H1 (cell line): ENCODE results near the gene CDR2L. TPM values are rescaled to one million over a fixed set of nuclear protein-coding genes. Genes with fewer than 3 reads are reported as not detected.

Source experiments
- CTCF ChIA-PET: fragments of 300-600 bp; sonication (Branson Sonifier 250); formaldehyde crosslinking; loops from one replicate; lab custom pipeline; 2021; ENCODE audit not compliant: partially characterized antibody; lab: Charles Lee
- POLR2A ChIA-PET: fragments of 300-600 bp; sonication (Branson Sonifier 250); formaldehyde crosslinking; loops from one replicate; lab custom pipeline; 2021; ENCODE audit warnings: inconsistent platforms; ENCODE audit not compliant: partially characterized antibody; lab: Charles Lee
- DNase-seq, 2 experiments: peaks; one replicate each; pipeline versions ENCODE4 v3.0.0 to v3.0.0-alpha.2; 2010 to 2022; ENCODE audit warnings: low spot score in 2 of 2, low read depth in 1 of 2, mixed read lengths in 1 of 2
- FAIRE-seq: peaks from 2 replicates; lab custom pipeline; 2011; peaks lifted over from hg19 to GRCh38; lab: Jason Lieb, UNC
- H2AFZ ChIP-seq: 2 replicates; pipeline ENCODE4 v1.8.1; 2012; ENCODE audit warnings: low read length, inconsistent platforms
- H2AK5ac ChIP-seq: 2 replicates; pipeline ENCODE4 v1.6.1; 2013; ENCODE audit warnings: low read depth, low read length
- H2BK120ac ChIP-seq: replicated peaks from 2 replicates; pipeline ENCODE3; 2013; ENCODE audit warnings: low read depth, low read length, inconsistent platforms
- H2BK12ac ChIP-seq: 2 replicates; pipeline ENCODE4 v1.6.1; 2013; ENCODE audit warnings: low read depth, low read length
- H2BK15ac ChIP-seq: 2 replicates; pipeline ENCODE4 v1.6.1; 2013; ENCODE audit warnings: low read length
- H2BK20ac ChIP-seq: 2 replicates; pipeline ENCODE4 v1.6.1; 2013; ENCODE audit warnings: low read length
- H2BK5ac ChIP-seq: 2 replicates; pipeline ENCODE4 v1.6.1; 2013; ENCODE audit warnings: low read depth, low read length
- H3K14ac ChIP-seq: 2 replicates; pipeline ENCODE4 v1.6.1; 2013; ENCODE audit warnings: inconsistent platforms; ENCODE audit not compliant: insufficient read length
- H3K18ac ChIP-seq: 2 replicates; pipeline ENCODE4 v1.6.1; 2013; ENCODE audit warnings: low read length; ENCODE audit errors: extremely low read depth
- H3K23ac ChIP-seq: 2 replicates; pipeline ENCODE4 v1.6.1; 2013; ENCODE audit warnings: inconsistent platforms; ENCODE audit not compliant: insufficient read length
- H3K23me2 ChIP-seq: 2 replicates; pipeline ENCODE4 v1.6.1; 2013; ENCODE audit warnings: low read depth, low read length
- H3K27ac ChIP-seq: 2 replicates; pipeline ENCODE4 v1.6.1; 2011; ENCODE audit warnings: low read depth, low read length, inconsistent platforms
- H3K27me3 ChIP-seq, 4 experiments: replicated peaks in 1 of 4; 1 replicate in 1 of 4; 2 replicates in 3 of 4; pipeline versions ENCODE4 v1.6.1 to v1.8.1; 2011 to 2013; ENCODE audit warnings: low read length in 3 of 4, mild to moderate bottlenecking in 3 of 4, inconsistent platforms in 2 of 4, mixed read lengths in 2 of 4, moderate library complexity in 1 of 4; ENCODE audit not compliant: control insufficient read depth in 3 of 4, insufficient read depth in 3 of 4; ENCODE audit errors: extremely low read depth in 1 of 4
- H3K36me3 ChIP-seq, 4 experiments: 2 replicates each; pipeline versions ENCODE4 v1.6.1 to v1.8.1; 2011 to 2013; ENCODE audit warnings: mild to moderate bottlenecking in 4 of 4, low read length in 3 of 4, moderate library complexity in 2 of 4, control low read depth in 1 of 4, inconsistent platforms in 1 of 4; ENCODE audit not compliant: insufficient read depth in 4 of 4, control insufficient read depth in 2 of 4
- H3K4ac ChIP-seq: replicated peaks from 2 replicates; pipeline ENCODE3; 2013; ENCODE audit warnings: low read length, low read depth, mixed read lengths, inconsistent platforms; ENCODE audit not compliant: insufficient read length
- H3K4me1 ChIP-seq, 4 experiments: replicated peaks in 1 of 4; 1 replicate in 1 of 4; 2 replicates in 3 of 4; pipeline versions ENCODE4 v1.6.1 to v1.8.1; 2011 to 2013; ENCODE audit warnings: low read length in 3 of 4, inconsistent platforms in 2 of 4, mixed read lengths in 1 of 4; ENCODE audit not compliant: insufficient read depth in 4 of 4, control insufficient read depth in 3 of 4
- H3K4me2 ChIP-seq, 2 experiments: 2 replicates each; pipeline versions ENCODE4 v1.6.1 to v1.8.1; 2011 to 2013; ENCODE audit warnings: low read depth in 2 of 2, low read length in 2 of 2, control low read depth in 1 of 2, inconsistent platforms in 1 of 2, mild to moderate bottlenecking in 1 of 2; ENCODE audit not compliant: insufficient read depth in 1 of 2
- H3K4me3 ChIP-seq, 4 experiments: fragments of 200-600, 300-600 bp in 1 of 4; sonication (generic), shearing (Covaris generic), sonication (Bioruptor Twin) in 1 of 4; 2 replicates each; pipeline versions ENCODE4 v1.5.1 to v1.8.1; 2011 to 2016; ENCODE audit warnings: low read length in 4 of 4, low read depth in 3 of 4, control low read depth in 2 of 4, inconsistent platforms in 2 of 4, mild to moderate bottlenecking in 2 of 4, mixed read lengths in 1 of 4, moderate library complexity in 1 of 4; ENCODE audit not compliant: insufficient read depth in 2 of 4; ENCODE audit errors: extremely low read depth in 1 of 4
- H3K56ac ChIP-seq: replicated peaks from 2 replicates; pipeline ENCODE3; 2013; ENCODE audit warnings: low read depth, mild to moderate bottlenecking, mixed read lengths, low read length, inconsistent platforms; ENCODE audit not compliant: insufficient read length
- H3K79me1 ChIP-seq: 2 replicates; pipeline ENCODE4 v1.6.1; 2013; ENCODE audit warnings: low read depth, low read length, control low read depth
- H3K79me2 ChIP-seq, 2 experiments: 2 replicates each; pipeline versions ENCODE4 v1.6.1 to v1.8.1; 2012 to 2013; ENCODE audit warnings: low read length in 2 of 2, mild to moderate bottlenecking in 2 of 2, inconsistent platforms in 1 of 2; ENCODE audit not compliant: insufficient read depth in 2 of 2, control insufficient read depth in 1 of 2
- H3K9ac ChIP-seq, 4 experiments: replicated peaks in 1 of 4; 1 replicate in 1 of 4; 2 replicates in 3 of 4; pipeline versions ENCODE4 v1.6.1 to v1.8.1; 2011 to 2013; ENCODE audit warnings: low read depth in 3 of 4, low read length in 3 of 4, control low read depth in 2 of 4, mild to moderate bottlenecking in 2 of 4, moderate library complexity in 2 of 4, inconsistent platforms in 1 of 4; ENCODE audit errors: extremely low read depth in 1 of 4
- H3K9me3 ChIP-seq, 2 experiments: 2 replicates each; pipeline versions ENCODE4 v1.6.1 to v1.8.1; 2012 to 2013; ENCODE audit warnings: mild to moderate bottlenecking in 2 of 2, moderate library complexity in 2 of 2, control low read depth in 1 of 2, inconsistent platforms in 1 of 2, low read depth in 1 of 2, low read length in 1 of 2, mixed read lengths in 1 of 2; ENCODE audit not compliant: insufficient read depth in 2 of 2
- H4K20me1 ChIP-seq, 2 experiments: replicated peaks in 1 of 2; 2 replicates each; pipeline versions ENCODE3 to v1.8.1; 2011 to 2013; ENCODE audit warnings: inconsistent platforms in 2 of 2, low read length in 2 of 2, mild to moderate bottlenecking in 1 of 2; ENCODE audit not compliant: insufficient read depth in 2 of 2, control insufficient read depth in 1 of 2
- H4K5ac ChIP-seq: 2 replicates; pipeline ENCODE4 v1.6.1; 2013; ENCODE audit warnings: low read length, low read depth, mixed read lengths, inconsistent platforms; ENCODE audit not compliant: insufficient read length
- H4K8ac ChIP-seq: 2 replicates; pipeline ENCODE4 v1.8.0; 2013; ENCODE audit warnings: mild to moderate bottlenecking, moderate library complexity, low read length, inconsistent platforms; ENCODE audit not compliant: insufficient read depth; ENCODE audit errors: extremely low read depth
- H4K91ac ChIP-seq: replicated peaks from 2 replicates; pipeline ENCODE3; 2013; ENCODE audit warnings: low read length, mixed read lengths, inconsistent platforms; ENCODE audit not compliant: insufficient read length
- CBX8 ChIP-seq: fragments of 300-800, 300-1000 bp; sonication (generic); IDR thresholded peaks from 2 replicates; pipeline ENCODE4 v1.7.1; 2016; ENCODE audit warnings: low read depth, low read length, borderline replicate concordance
- KDM5A ChIP-seq: fragments of 200-600 bp; IDR thresholded peaks from 2 replicates; pipeline ENCODE4 v1.7.1; 2012; ENCODE audit warnings: mild to moderate bottlenecking, low read length, inconsistent platforms, mixed read lengths
- POLR2A ChIP-seq, 2 experiments: IDR thresholded peaks; 1 replicate in 1 of 2; 2 replicates in 1 of 2; pipeline ENCODE4 v1.6.1; 2011; ENCODE audit warnings: low read depth in 2 of 2, low read length in 2 of 2, mild to moderate bottlenecking in 2 of 2; ENCODE audit errors: control extremely low read depth in 1 of 2
- RBBP5 ChIP-seq: IDR thresholded peaks from 2 replicates; pipeline ENCODE4 v1.7.1; 2012; ENCODE audit warnings: low read depth, mild to moderate bottlenecking, inconsistent platforms, low read length, moderate library complexity, borderline replicate concordance
- SIX5 ChIP-seq: IDR thresholded peaks from 2 replicates; pipeline ENCODE4 v1.6.1; 2011; ENCODE audit warnings: mild to moderate bottlenecking, low read depth, low read length
- SUZ12 ChIP-seq: fragments of 200-600 bp; sonication (generic); IDR thresholded peaks from 2 replicates; pipeline ENCODE4 v1.6.1; 2012; ENCODE audit warnings: mild to moderate bottlenecking, inconsistent platforms, low read length, moderate library complexity, mixed read lengths
- TEAD4 ChIP-seq: IDR thresholded peaks from 2 replicates; pipeline ENCODE4 v1.6.1; 2012; ENCODE audit warnings: low read depth, low read length, inconsistent platforms, mixed read lengths
- USF2 ChIP-seq: IDR thresholded peaks from 2 replicates; pipeline ENCODE4 v1.6.1; 2011; ENCODE audit warnings: low read length, improper control_type of control experiment
- WGBS, 2 experiments: shearing (Covaris generic) in 1 of 2; methylation state at CpG; one replicate each; pipeline versions ENCODE4 v1.1.6 to v1.1.7; 2013 to 2015; ENCODE audit warnings: low lambda C conversion rate in 2 of 2, mixed read lengths in 2 of 2, inconsistent platforms in 1 of 2, low coverage in 1 of 2, missing lambda C conversion rate in 1 of 2; ENCODE audit not compliant: insufficient replicate concordance in 2 of 2, insufficient coverage in 1 of 2, insufficient read length in 1 of 2; ENCODE audit errors: extremely low coverage in 1 of 2, missing lambda C conversion rate in 1 of 2; 5-methylcytosine and 5-hydroxymethylcytosine counted together
- polyA plus RNA-seq, 7 experiments: library from polyadenylated mRNA; depleted of rRNA in 3 of 7; stranded (reverse) in 5 of 7; unstranded in 2 of 7; fragments of >200 nt in 5 of 7; fragments of 200-250 nt in 2 of 7; gene quantifications; 1 replicate in 5 of 7; 2 replicates in 1 of 7; 4 replicates in 1 of 7; pipeline versions ENCODE4 v1.2.1 to v1.2.3, GENCODE V29; 2011 to 2013; ENCODE audit warnings: missing spikeins in 2 of 7, mixed read lengths in 2 of 7
- total RNA-seq: library from RNA; stranded (reverse); fragmentation: NEBNext Ultra II Directional; extraction: Animal tissue kit (Norgen Biotek cat#: 25700); gene quantifications from 2 replicates; pipeline ENCODE4 v1.2.1, GENCODE V29; 2021

Gene CDR2L
- total and polyA plus RNA-seq, 2 of the 8 experiments (the other 6 are each of a cell fraction or from before 2014, with no cell fraction given) = 20.4 to 38.1 TPM

GRCh38 chr17:74945543-74945942 is 41.9 kb upstream of the CDR2L start:
- Histone ChIP-seq H3K9ac (no peak overlapping the region), H3K18ac (no peak overlapping the region), H3K36me3 (no peaks in the 10 kb centered on the region), H4K91ac (no peak overlapping the region), H3K27ac (no peak overlapping the region), H4K20me1 (peaks cover 0 to 6% of the 10 kb centered on the region in 2 experiments), H3K79me2 (no peaks in the 10 kb centered on the region), H4K8ac (no peak overlapping the region), H3K56ac (no peak overlapping the region), H3K23me2 (no peaks in the 10 kb centered on the region), H2BK120ac (no peak overlapping the region), H3K9me3 (no peaks in the 10 kb centered on the region), H3K14ac (no peak overlapping the region), H3K4me3 (no peak overlapping the region), H3K4ac (no peak overlapping the region), H3K4me2 (no peak overlapping the region), H3K79me1 (no peaks in the 10 kb centered on the region), H2BK15ac (no peak overlapping the region), H4K5ac (no peak overlapping the region), H2AK5ac (no peak overlapping the region), H3K4me1 (peaks cover 0 to 3% (median 0%) of the 10 kb centered on the region in 4 experiments; a peak in 4 of 7 replicates), H2BK5ac (no peak overlapping the region), H3K23ac (no peak overlapping the region), H2BK20ac (no peak overlapping the region), H2AFZ (no peak overlapping the region), H2BK12ac (no peak overlapping the region), H3K27me3 (peaks cover 0 to 5% (median 4%) of the 10 kb centered on the region in 4 experiments; a peak in 3 of 7 replicates)
- ChIA-PET POLR2A (interaction anchor here (1.0 kb wide), 1 partner anchor 67 kb away, joined by 3 read pairs; the partner anchor contains the start of gene MRPL58), CTCF (interaction anchor here (1.3 to 49.9 kb wide), 4 partner anchors 6 to 83 kb away, joined by 3 to 1072 read pairs (median 538); partner anchors contain the start of genes OTOP2, OTOP3 and USH1G)
- TF ChIP-seq POLR2A (IDR thresholded peaks at IDR 0.05; ENCODE audit: control extremely low read depth in 1 of 2, low read depth in 2 of 2, low read length in 2 of 2) (no peak), KDM5A (no peak), RBBP5 (no peak), CBX8 (no peak), TEAD4 (no peak), SIX5 (no peak), USF2 (no peak), SUZ12 (no peak)
- FAIRE-seq (no peak), DNase-seq (no peak)
- WGBS, 2 experiments = 87% methylated on average over 6 of the region's 6 CpGs; no CpG with 5 or more reads in 1 of the 2 experiments
